ENCODE results near the gene FES. TPM values are rescaled to one million over a fixed set of nuclear protein-coding genes. Genes with fewer than 3 reads are reported as not detected.

The FES gene
- total RNA-seq, 6 experiments from 2014 or later, result 11.5 to 36.5 (median 18.5) TPM

DNA sequence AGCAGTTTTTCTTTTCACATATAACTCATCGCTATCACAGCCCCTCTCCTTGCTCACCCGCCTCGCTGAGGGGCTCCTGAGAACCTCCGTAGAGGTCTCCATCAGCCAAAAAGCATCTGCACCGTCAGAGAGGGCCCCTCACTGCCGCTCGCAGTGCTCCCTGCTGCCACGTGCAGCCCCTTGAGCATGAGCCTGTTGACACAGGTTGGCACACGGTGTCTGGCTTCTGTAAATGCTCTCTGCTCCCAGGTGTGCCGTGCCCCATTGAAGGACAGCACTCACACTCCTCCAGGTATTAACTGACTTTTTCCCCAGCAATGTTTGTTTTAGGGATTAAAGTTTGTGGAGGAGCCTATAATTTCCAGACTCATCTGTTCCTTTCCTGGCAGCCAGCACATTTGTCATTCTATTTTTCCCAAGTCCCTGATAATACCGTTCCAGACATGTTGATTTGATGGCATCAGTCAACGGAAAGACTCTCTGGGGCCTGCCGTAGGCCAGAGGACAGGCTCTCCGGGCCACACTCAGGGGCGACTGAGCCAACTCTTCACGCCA, 18.1 kb upstream of the FES start:
- no peak overlapping the region for H3K27ac ChIP-seq

DNA sequence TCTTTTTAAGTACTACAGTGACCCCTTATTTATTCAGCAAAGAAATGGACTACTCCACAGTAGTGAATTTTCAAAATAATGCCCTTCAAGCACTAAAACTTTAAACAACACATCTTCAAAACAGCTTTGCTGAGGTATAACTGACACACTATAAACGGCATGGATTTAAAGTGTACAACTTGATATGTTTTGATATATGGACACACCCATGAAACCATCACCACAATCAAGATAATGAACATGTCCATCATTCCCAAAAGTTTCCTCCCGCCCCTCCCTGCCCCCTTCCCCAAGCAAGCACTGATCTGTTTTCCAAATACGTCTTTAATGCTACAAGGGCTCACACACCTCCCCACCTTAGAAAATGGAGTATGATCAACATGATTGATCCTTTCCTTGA, 17.5 kb upstream of the FES start:
- TF ChIP-seq, protein P1, sequence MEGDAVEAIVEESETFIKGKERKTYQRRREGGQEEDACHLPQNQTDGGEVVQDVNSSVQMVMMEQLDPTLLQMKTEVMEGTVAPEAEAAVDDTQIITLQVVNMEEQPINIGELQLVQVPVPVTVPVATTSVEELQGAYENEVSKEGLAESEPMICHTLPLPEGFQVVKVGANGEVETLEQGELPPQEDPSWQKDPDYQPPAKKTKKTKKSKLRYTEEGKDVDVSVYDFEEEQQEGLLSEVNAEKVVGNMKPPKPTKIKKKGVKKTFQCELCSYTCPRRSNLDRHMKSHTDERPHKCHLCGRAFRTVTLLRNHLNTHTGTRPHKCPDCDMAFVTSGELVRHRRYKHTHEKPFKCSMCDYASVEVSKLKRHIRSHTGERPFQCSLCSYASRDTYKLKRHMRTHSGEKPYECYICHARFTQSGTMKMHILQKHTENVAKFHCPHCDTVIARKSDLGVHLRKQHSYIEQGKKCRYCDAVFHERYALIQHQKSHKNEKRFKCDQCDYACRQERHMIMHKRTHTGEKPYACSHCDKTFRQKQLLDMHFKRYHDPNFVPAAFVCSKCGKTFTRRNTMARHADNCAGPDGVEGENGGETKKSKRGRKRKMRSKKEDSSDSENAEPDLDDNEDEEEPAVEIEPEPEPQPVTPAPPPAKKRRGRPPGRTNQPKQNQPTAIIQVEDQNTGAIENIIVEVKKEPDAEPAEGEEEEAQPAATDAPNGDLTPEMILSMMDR (IDR thresholded peaks at IDR 0.05), result no peak
- no peak for TF ChIP-seq POLR2A (IDR thresholded peaks at IDR 0.05)
- Histone ChIP-seq H3K4me3 (no peak overlapping the region), H3K27me3 (no peaks in the 10 kb centered on the region), H3K27ac (no peak overlapping the region), H3K4me1 (peaks cover 0 to 48% (median 23%) of the 10 kb centered on the region in 4 donors), H3K36me3 (no peaks in the 10 kb centered on the region), H3K9me3 (no peaks in the 10 kb centered on the region)
- no peak for DNase-seq
- ATAC-seq, result no peak
- 84% methylated on average over 3 of the region's 3 CpGs for WGBS (ENCODE audit: insufficient coverage, low coverage, low lambda C conversion rate, missing lambda C conversion rate)
- intact Hi-C loops (cut with DNase I), result no loop called here

More for the DNA sequence above, 18.1 kb upstream of the FES start:
- H3K4me1 ChIP-seq, result peaks cover 0 to 52% (median 24%) of the 10 kb centered on the region in 4 donors
- 52% methylated on average over 7 of the region's 16 CpGs for whole genome bisulfite sequencing (ENCODE audit: insufficient coverage, low coverage, low lambda C conversion rate, missing lambda C conversion rate)
- H3K9me3 ChIP-seq, result no peaks in the 10 kb centered on the region
- no peak overlapping the region for H3K4me3 ChIP-seq
- H3K27me3 ChIP-seq, result no peaks in the 10 kb centered on the region
- DNase-seq, result no peak
- no peak for ATAC-seq
- intact Hi-C loops (cut with DNase I), result no loop called here
- no peaks in the 10 kb centered on the region for H3K36me3 ChIP-seq
- TF ChIP-seq POLR2A (IDR thresholded peaks at IDR 0.05), result no peak
- TF ChIP-seq, protein P1 (IDR thresholded peaks at IDR 0.05), result no peak

DNA sequence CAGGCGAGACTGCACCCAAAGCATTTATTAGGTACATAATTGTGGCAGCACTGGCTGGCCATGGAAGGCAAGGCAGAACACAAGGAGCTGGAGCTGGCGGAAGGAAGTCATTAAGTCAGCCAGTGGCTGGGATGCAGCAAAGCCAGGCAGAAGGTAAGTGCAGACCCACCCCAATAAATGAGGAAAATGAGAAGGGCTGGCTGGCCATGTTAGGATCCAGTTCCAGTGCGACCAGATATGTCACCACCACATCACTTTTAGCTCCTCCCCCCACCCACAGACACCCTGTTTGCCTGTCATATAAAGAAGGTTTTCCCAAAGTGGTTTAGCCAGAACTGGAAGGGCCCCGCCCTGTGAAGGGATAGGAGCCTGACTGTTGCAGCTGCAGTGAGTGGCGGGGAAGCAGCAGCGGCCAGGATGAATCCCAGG, 16.0 kb upstream of the FES start, which contains the start of gene FURIN:
Gene FURIN, plus strand, starts transcription at position 328 of the 429 bp plus-strand sequence. CDS start 7,153 bp downstream, outside the sequence.
- 100% methylated on average over 4 of the region's 6 CpGs for WGBS (ENCODE audit: insufficient coverage, low coverage, low lambda C conversion rate, missing lambda C conversion rate)
- H3K9me3 ChIP-seq, result no peaks in the 10 kb centered on the region
- no peaks in the 10 kb centered on the region for H3K36me3 ChIP-seq
- H3K4me3 ChIP-seq, result no peak within 1 kb of the TSS
- no peaks in the 10 kb centered on the region for H3K27me3 ChIP-seq
- DNase-seq, result no peak
- peak within 1 kb of the TSS; percentile 45 to 97 (median 93) for H3K27ac ChIP-seq
- ATAC-seq, result no peak
- H3K4me1 ChIP-seq, result peaks cover 0 to 45% (median 16%) of the 10 kb centered on the region in 4 donors
- intact Hi-C loops (cut with DNase I), result no loop called here
- TF ChIP-seq, protein P1 (IDR thresholded peaks at IDR 0.05), result no peak
- TF ChIP-seq POLR2A (IDR thresholded peaks at IDR 0.05), result no peak

DNA sequence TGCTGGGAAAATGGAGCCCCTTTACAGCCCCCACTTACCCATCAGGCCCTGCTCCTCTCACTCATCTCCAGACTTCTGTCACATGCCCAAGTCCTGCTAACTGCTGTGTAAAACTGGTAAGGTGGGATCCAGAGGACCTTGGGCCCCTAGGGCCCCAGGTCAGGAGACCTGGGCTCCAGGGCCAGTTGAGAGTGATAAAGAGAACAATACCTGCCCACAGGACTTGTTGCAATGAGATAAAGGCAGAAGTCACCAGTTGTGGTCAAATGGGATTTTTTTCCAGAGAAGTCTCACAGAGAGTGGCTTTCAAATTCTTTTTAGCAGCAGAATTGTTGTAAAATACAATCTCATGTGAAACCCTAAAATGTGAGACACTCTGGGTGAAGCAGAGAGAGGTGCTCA, 15.2 kb upstream of the FES start:
- ATAC-seq, result no peak

More for the DNA sequence above, 15.2 kb upstream of the FES start:
- Histone ChIP-seq H3K36me3 (no peaks in the 10 kb centered on the region), H3K27ac (peak overlapping the region; percentile 45 to 97 (median 93)), H3K4me1 (peaks cover 0 to 45% (median 12%) of the 10 kb centered on the region in 4 donors), H3K9me3 (no peaks in the 10 kb centered on the region), H3K4me3 (no peak overlapping the region), H3K27me3 (no peaks in the 10 kb centered on the region)
- DNase-seq, result no peak
- TF ChIP-seq POLR2A (IDR thresholded peaks at IDR 0.05), result no peak
- TF ChIP-seq, protein P1 (IDR thresholded peaks at IDR 0.05), result no peak
- intact Hi-C loops (cut with DNase I), result no loop called here
